HG02588 (cell line): ENCODE results near the gene TBCD.
"Not testable (repeated sequence)": the region's sequence is repeated elsewhere in the genome, so short reads cannot be mapped to it uniquely, and the experiment has no call there.

Source experiments
- ATAC-seq: cut with Tn5 transposase; IDR thresholded peaks from one replicate; pipeline ENCODE4 v1.9.1; 2021; ENCODE audit warnings: mild to moderate bottlenecking, moderate library complexity; ENCODE audit not compliant: unreplicated experiment

Gene TBCD

DNA sequence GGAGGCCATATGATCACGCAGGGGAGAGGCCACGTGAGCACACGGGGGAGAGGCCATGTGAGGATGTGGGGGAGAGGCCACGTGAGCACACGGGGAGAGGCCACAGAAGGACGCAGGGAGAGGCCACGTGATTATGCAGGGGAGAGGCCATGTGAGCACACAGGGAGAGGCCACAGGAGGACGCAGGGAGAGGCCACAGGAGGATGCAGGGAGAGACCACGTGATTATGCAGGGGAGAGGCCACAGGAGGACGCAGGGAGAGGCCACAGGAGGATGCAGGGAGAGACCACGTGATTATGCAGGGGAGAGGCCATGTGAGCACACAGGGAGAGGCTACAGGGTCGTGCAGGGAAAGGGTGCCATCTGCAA lies 232.4 kb downstream of the TBCD start:
- ATAC-seq: not testable (repeated sequence)

DNA sequence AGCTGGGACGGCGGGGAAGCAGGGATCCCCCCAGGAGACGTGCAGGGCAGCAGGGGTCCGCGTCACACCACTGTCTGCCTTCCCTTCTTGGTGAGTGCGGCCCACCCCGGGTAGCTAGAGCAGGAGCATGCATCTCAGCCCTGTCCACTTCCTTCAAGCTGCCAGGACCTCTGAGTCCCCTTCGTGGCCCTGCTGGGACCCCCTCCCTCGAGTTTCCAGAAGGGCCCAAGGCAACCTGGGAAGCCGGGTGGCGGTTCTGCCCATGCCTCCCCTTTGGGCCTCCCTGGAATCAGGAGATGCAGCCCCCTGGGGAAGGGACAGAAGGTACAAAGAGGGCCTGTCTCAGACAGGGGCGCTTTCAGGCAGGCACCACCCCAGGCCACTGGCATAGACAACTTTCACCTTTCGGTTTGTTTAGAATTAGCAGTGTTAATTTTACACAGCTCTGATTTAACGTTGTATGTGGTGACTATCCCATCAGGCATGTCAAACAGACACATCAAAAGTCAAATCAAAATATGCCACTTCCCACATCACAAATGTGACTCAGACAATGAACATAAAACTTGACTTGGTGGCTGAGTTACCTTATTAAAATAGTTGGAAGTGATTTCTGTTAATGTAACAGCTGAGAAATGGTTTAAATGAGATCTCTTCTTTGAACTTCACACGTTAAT lies 233.0 kb downstream of the TBCD start:
- ATAC-seq: no peak

DNA sequence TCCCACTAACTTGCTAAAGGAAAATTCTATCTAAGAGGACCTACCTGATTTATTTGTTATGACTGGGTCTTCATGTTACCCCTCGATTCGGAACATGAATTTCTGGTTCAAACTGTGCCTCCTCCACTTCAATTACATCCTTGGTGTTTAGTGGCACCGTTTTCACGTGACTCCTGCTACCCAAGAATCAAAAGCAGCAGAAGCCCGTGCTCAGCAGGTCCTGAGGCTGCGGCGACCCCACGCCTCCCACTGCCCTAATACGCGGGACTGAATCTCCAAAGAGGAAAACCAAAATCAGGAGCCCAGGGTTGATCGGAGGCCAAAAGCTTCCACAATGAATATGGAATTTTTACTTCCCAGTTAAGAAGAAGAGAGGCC lies 233.6 kb downstream of the TBCD start:
- ATAC-seq: no peak

DNA sequence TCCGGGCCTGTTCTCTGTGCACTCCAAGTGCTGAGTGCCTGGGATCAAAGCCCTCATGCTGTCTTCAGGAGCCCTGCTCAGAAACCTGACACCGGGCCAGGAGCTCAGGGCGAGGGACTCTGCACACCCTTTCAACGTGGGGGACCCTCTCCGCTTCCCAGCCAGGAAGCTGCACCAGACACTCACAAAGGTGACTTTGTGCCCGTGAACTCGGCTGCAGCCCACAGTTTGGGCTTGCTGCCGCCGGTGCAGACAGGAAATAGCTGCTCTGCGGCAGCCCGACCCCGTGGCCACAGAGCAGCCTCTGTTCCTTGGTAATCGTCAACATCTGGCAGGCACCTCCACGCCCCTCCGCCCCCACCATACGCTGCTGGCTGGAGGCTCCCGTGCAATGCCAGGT lies 234.1 kb downstream of the TBCD start:
- no peak for ATAC-seq

DNA sequence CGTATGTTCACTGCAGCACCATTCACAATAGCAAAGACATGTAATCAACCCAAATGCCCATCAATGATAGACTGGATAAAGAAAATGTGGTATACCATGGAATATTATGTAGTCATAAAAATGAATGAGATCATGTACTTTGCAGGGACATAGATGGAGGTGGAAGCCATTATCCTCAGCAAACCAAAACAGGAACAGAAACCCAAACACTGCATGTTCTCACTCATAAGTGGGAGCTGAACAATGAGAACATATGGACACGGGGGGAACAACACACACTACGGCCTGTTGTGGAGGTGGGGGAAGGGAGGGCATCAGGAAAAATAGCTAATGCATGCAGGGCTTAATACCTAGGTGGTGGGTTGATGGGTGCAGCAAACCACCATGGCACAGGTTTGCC lies 237.2 kb downstream of the TBCD start:
- ATAC-seq: not testable (repeated sequence)

DNA sequence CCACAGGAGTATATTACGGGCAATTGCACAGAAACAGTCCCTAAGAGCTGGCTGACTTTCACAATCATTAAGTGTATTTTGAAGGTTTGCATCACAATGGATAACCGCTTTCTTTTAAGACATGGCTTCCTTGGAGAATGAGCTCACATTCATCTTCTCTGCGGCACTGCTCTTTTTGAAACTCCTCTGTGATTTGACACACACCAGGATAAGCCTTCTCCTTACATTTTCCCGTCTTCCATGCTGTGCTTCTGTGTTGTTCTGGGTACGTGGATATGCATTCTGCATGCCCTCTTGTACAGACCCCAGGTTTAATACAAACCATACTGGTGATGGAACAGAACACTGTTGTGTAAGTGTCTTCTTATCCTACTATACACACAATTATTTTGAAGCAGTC lies 238.0 kb downstream of the TBCD start:
- no peak for ATAC-seq

DNA sequence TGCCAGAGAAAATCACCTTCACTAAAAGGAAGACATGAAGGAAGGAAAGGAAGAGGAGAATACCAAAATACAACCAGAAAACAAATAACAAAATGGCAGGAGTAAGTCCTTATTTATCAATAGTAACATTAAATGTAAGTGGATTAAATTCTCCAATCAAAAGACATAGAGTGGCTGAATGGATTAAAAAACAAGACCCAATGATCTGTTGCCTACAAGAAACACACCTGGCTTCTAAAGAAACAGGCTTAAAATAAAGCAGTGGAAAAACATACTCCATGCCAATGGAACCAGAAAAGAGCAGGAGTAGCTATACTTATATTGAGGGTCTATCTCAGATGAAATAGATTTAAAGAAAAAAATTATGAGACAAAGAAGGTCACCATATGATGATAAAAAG lies 241.1 kb downstream of the TBCD start:
- ATAC-seq: no peak
